Superior temporal gyrus (tissue), 1 donor: ENCODE measurements around the gene IFNE.
A peak's percentile ranks its signal among the peaks of the same experiment; 100 is the strongest.
"Not testable (repeated sequence)": the region's sequence is repeated elsewhere in the genome, so short reads cannot be mapped to it uniquely, and the experiment has no call there.

Experiments used
- DNase-seq: peaks from one replicate; pipeline ENCODE4 v3.0.0-alpha.2; 2016; ENCODE audit errors: extremely low spot score

IFNE gene

DNA sequence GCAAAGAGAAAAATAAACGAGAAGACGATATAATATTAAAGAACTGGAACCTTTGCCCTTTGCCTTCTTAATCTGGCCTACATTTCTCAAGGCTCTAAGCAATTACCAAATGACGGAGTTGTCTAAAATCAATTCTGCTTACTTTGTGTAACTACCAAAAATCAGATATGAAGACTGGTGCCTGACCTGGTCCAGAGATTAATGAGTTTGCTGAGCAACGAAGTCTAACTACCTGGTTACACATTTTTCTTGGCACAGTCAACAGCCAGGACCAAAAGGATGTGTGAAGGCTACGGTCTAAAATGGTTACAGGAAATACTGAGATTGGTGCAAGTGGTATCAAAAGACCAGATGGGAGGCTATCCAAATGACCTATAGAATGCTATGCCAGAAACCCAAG lies 17.8 kb upstream of the IFNE start:
- no peak for DNase-seq

DNA sequence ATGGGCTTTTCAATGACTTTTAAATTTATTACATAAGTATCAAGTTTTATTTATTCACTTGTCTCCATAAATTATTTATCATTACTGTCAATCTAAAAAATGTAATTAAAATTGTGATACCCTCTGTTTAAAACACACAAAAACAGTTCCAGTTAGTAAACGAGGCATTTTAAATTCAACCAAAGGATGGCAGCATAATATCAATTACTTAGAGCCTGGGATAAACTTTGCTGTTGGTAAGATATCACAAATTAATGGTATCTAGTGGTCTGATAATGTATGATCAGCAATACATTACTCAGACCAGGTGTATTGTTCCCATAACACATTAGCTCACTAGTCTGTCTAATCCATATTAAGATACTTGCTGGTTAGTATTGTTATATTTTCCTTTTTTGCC lies 9.6 kb upstream of the IFNE start:
- DNase-seq, result no peak

- no peak for DNase-seq
Measured at GRCh38 chr9:21481470-21482056, 550 bp downstream of the IFNE start.

DNA sequence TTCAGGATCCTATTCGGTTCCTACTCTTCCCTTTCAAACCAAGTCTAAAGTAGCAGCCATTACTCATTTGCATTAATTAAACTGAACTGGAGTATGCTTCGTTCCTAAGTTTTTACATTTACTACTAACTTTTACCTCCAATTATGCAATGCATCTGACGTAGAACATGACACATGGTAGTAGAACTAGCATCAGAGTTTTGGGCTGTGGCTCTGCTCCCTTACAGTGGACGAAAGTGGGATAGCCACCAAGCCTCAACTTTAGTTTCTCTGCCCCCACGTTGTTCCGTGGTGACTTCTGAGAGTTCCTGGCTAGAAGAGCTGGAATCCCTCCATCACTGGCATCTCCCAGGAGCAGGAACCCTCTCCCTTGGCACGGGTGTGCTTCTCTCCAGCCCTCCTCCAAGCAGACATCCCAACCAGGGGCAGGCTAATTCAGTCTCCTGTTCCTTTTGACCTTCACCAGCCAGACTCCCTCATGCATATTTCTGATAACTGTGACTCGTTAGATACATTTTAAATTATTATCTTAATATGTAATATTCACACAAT lies 2.9 kb downstream of the IFNE start:
- no peak for DNase-seq

DNA sequence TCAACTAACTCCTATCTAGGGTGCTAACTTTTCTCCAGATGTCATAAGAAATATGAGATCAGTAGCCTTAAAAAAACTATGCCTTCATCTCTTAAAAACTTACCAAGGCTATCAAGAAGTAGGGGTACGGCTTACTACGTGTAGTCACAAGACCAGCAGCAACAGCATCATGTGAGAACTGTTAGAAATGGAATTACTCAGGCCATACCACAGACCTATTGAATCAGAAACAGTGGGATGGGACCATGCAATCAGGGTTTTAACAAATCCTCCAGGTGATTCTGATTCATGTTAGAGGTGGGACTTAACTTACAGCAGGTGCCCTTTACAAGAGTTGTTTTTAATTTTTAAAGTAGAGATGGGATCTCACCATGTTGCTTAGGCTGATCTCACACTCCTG lies 4.6 kb downstream of the IFNE start:
- no peak for DNase-seq

- no peak for DNase-seq
Measured at GRCh38 chr9:21473236-21473635, 8.9 kb downstream of the IFNE start.

GRCh38 chr9:21470126-21470525 lies 12.0 kb downstream of the IFNE start:
- peak; percentile 52 for DNase-seq

- DNase-seq, result peak; percentile 75
Measured at GRCh38 chr9:21465859-21466518, 16.1 kb downstream of the IFNE start.

- DNase-seq, result no peak
Measured at GRCh38 chr9:21465138-21465537, 17.0 kb downstream of the IFNE start.

DNA sequence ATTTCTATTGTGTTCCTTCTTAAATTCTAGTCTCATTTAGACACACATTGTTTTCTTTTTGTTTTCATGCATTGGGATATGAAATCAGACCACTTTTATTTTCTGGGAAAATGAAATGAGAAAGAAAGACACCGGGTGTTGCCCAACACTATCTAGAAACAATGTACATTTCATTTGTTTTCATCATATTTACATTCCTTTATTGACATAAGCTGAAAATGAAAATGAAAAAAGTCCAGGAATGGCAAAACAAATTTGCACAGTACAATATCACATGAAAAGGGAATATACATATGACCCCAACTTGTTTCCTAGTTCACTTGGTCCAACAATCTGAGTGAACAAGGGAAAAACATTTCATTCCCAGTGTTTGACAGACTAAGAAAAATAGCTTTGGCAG lies 20.7 kb downstream of the IFNE start:
- no peak for DNase-seq

- DNase-seq, result peak; percentile 62
Measured at GRCh38 chr9:21455320-21455719, 26.8 kb downstream of the IFNE start.

DNA sequence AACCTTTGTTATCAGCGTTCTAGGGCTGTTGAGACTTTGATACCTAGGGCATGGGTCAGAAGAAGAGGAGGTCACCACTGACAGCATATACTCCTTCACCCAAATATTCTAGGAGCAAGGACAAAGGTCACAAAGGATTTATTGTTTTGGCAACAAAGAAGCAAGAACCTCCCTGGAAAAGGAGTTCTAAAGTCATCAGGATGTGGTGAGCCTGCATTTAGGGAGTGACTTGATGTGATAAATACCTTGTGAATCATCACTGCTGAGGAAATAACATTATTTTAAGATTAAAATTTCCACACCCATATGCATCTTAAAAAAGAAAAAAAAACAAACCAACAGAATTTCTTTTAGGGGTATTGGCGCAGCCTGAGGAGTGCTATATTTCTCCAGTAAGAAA lies 28.0 kb downstream of the IFNE start:
- DNase-seq, result no peak

- no peak for DNase-seq
Measured at GRCh38 chr9:21452681-21453080, 29.4 kb downstream of the IFNE start.

DNA sequence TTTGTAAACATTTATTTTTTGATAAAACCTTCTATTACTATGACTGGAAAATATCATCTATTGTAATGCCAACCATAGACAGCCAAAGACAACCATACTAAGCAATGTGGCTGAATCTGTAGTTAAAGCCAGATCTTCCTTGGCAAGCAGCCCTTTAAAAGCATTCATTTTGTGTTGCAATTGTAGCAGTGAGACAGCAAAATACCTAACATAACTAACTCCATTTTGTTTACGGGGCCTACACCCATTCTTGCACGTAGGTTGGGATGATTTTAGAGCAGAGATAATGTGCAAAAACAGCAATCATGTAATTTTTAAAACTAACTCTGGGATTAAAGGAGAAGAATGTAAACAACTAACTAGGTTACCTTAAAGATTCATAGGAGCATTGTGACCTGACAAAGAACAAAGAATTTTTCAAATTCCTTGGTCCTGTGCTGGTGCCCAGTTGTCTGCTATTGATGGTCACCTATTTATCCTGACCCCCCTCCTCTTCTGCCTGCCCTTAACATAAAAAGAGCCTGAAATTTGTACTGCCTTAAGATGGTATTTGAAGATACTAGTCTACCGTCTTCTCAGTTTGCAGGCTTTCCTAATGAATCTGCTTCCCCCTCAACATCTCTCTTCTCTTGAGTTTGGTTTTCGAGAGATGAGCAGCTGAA lies 31.2 kb downstream of the IFNE start:
- no peak for DNase-seq

DNA sequence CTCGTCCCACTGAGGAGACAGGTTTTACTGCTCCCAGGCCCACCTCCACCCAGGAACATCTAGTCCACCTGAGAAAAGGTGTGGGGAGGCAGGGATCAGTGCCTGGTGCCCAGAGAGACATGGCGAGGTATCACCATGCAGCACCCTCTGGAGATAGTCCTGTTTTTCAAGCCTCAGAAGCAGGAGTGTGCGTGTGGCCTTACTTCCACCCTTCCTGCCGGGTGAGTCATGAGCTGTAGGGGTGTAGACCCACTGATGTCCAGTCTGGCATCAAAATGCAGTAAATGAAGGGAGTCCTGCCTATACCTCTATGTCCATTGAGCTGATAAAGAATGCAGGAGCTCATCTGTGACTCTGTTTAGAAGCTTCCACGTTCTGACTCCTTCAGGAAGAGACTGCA lies 32.8 kb downstream of the IFNE start:
- not testable (repeated sequence) for DNase-seq

DNA sequence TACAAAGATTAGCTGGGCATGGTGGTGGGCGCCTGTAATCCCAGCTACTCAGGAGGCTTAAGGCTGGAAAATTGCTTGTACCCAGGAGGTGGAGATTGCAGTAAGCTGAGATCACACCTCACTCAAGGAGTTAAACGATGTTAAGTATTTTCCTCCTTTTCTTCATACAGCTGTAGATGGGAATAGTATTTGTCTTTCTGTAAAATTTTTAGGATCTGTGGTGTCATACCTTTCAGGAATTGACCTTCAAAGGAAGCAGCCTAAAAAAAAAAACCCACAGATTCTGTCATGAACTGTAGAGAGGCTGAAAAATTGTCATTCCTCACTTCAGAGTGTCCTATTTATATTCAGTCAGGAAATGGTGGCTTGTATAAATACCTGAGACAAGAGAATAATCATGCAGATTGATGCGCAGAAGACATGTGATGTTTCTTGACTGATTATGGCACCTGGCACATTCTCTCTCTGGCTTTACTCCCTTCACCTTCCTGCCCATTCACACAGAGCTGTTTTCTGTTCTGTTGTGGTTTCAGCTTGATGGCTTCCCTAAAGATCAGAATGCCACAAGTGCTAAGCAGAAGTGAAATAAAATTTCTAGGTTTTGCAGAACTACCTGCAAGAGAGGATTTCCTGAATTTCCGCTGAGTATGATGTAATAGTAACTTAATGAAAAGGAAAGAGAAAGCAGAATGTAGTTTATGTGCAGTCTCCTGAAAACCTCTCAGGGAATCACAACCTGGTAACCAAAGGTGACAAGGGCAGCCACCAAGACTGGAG lies 38.1 kb downstream of the IFNE start:
- no peak for DNase-seq

DNA sequence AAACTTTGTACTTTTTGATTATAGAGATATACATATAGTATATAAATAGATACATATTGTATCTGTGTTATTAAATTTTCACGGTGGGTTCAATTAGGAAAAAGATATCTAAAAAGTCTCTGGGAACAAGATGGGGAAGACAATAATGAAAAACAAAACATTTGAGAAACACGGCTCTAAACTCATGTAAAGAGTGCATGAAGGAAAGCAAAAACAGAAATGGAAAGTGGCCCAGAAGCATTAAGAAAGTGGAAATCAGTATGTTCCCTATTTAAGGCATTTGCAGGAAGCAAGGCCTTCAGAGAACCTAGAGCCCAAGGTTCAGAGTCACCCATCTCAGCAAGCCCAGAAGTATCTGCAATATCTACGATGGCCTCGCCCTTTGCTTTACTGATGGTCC lies 42.0 kb downstream of the IFNE start, which contains the start of gene IFNA1:
Gene IFNA1 (plus strand): TSS at position 301 of the 400 bp plus-strand sequence. CDS start 69 bp downstream, at position 370.
- DNase-seq, result no peak

DNA sequence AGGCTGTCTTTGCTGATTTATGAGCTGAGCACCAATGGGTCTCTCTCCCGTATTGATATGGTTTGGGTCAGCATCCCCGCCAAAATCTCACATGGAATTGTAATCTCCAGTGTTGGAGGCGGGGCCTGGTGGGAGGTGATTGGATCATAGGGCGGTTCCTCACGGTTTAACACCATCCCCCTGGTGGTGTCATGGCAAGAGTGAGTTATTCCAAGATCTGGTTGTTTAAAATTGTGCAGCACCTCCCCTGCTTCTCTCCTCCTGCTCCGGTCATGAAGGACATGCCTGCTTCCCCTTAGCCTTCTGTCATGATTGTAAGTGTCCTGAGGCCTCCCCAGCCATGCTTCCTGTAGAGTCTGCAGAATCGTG lies 47.1 kb downstream of the IFNE start:
- not testable (repeated sequence) for DNase-seq

- peak; percentile 91 for DNase-seq
Measured at GRCh38 chr9:21434202-21435014, 47.7 kb downstream of the IFNE start.

GRCh38 chr9:21432672-21433425 lies 49.3 kb downstream of the IFNE start:
- no peak for DNase-seq
